ENCODE results near the gene CKAP4. TPM values are rescaled to one million over a fixed set of nuclear protein-coding genes. Genes with fewer than 3 reads are reported as not detected.

Gene CKAP4
- total and polyA plus RNA-seq, 9 of the 15 experiments (the other 6 are each of a cell fraction or from before 2014, with no cell fraction given) = 0.08 to 0.20 TPM; not detected in 7

DNA sequence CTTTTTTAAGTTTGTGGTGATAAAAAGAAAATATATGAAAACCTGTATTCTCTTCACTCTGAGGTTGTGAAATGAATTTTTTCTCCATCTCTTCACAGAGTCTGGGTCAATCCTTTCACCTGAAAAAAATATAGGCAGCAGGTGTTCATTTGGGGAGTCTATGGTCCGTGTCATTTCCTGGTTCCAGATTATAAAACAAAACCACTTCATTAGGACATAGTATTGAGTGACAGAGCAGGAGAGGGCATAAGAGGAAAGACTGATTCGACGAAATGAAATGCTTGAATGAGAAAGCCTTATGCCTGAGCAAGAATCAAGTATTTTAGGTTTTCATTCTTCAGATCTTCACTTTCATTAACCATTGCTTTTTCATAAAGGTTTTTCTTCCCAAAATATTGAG, 57.2 kb downstream of the CKAP4 start:
- Histone ChIP-seq H3K27ac (ENCODE audit: extremely low read depth, low read depth, low read length) (no peak overlapping the region), H3K36me3 (ENCODE audit: control insufficient read depth, insufficient read depth, low read length) (no peaks in the 10 kb centered on the region), H3K4me3 (no peak overlapping the region), H3K9me3 (replicated peaks; ENCODE audit: control insufficient read depth, insufficient read depth, low read depth, low read length) (no peaks in the 10 kb centered on the region), H3K27me3 (ENCODE audit: control insufficient read depth in 2 of 2, insufficient read depth in 2 of 2, low read length in 2 of 2) (peaks cover 0 to 8% of the 10 kb centered on the region in 2 experiments; a peak in 2 of 5 replicates), H3K9me1 (ENCODE audit: control insufficient read depth, insufficient read depth, low read length) (no peaks in the 10 kb centered on the region), H4K20me1 (replicated peaks; ENCODE audit: control insufficient read depth, insufficient read depth, low read length) (0 out of 2 replicates have a peak, but pooled peaks cover 3% of the 10 kb centered on the region), H2AFZ (ENCODE audit: low read depth, low read length) (no peak overlapping the region), H3K4me2 (ENCODE audit: insufficient read depth, low read length) (no peak overlapping the region), H3K9ac (ENCODE audit: insufficient read depth in 1 of 2, low read depth in 2 of 2, low read length in 2 of 2) (no peak overlapping the region), H3K4me1 (replicated peaks in 1 of 2; ENCODE audit: control insufficient read depth in 2 of 2, insufficient read depth in 2 of 2, low read length in 2 of 2) (no peaks in the 10 kb centered on the region; a peak in 1 of 5 replicates), H3K79me2 (ENCODE audit: control insufficient read depth, insufficient read depth, low read length) (no peaks in the 10 kb centered on the region)
- TF ChIP-seq, protein P1, sequence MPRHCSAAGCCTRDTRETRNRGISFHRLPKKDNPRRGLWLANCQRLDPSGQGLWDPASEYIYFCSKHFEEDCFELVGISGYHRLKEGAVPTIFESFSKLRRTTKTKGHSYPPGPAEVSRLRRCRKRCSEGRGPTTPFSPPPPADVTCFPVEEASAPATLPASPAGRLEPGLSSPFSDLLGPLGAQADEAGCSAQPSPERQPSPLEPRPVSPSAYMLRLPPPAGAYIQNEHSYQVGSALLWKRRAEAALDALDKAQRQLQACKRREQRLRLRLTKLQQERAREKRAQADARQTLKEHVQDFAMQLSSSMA (CRISPR knock-in tag; IDR thresholded peaks at IDR 0.05) = no peak
- TF ChIP-seq, protein P2, sequence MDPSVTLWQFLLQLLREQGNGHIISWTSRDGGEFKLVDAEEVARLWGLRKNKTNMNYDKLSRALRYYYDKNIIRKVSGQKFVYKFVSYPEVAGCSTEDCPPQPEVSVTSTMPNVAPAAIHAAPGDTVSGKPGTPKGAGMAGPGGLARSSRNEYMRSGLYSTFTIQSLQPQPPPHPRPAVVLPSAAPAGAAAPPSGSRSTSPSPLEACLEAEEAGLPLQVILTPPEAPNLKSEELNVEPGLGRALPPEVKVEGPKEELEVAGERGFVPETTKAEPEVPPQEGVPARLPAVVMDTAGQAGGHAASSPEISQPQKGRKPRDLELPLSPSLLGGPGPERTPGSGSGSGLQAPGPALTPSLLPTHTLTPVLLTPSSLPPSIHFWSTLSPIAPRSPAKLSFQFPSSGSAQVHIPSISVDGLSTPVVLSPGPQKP (CRISPR knock-in tag; IDR thresholded peaks at IDR 0.05) = no peak
- no peak for TF ChIP-seq SRSF3 (IDR thresholded peaks at IDR 0.05; ENCODE audit: insufficient read depth, low read length)
- TF ChIP-seq LARP7 (IDR thresholded peaks at IDR 0.05) = no peak
- TF ChIP-seq, protein P3, sequence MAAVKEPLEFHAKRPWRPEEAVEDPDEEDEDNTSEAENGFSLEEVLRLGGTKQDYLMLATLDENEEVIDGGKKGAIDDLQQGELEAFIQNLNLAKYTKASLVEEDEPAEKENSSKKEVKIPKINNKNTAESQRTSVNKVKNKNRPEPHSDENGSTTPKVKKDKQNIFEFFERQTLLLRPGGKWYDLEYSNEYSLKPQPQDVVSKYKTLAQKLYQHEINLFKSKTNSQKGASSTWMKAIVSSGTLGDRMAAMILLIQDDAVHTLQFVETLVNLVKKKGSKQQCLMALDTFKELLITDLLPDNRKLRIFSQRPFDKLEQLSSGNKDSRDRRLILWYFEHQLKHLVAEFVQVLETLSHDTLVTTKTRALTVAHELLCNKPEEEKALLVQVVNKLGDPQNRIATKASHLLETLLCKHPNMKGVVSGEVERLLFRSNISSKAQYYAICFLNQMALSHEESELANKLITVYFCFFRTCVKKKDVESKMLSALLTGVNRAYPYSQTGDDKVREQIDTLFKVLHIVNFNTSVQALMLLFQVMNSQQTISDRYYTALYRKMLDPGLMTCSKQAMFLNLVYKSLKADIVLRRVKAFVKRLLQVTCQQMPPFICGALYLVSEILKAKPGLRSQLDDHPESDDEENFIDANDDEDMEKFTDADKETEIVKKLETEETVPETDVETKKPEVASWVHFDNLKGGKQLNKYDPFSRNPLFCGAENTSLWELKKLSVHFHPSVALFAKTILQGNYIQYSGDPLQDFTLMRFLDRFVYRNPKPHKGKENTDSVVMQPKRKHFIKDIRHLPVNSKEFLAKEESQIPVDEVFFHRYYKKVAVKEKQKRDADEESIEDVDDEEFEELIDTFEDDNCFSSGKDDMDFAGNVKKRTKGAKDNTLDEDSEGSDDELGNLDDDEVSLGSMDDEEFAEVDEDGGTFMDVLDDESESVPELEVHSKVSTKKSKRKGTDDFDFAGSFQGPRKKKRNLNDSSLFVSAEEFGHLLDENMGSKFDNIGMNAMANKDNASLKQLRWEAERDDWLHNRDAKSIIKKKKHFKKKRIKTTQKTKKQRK (IDR thresholded peaks at IDR 0.05; ENCODE audit: borderline replicate concordance, low read depth, low read length) = no peak
- TF ChIP-seq OTX1 (CRISPR knock-in tag; IDR thresholded peaks at IDR 0.05) = no peak
- TF ChIP-seq, protein P4, sequence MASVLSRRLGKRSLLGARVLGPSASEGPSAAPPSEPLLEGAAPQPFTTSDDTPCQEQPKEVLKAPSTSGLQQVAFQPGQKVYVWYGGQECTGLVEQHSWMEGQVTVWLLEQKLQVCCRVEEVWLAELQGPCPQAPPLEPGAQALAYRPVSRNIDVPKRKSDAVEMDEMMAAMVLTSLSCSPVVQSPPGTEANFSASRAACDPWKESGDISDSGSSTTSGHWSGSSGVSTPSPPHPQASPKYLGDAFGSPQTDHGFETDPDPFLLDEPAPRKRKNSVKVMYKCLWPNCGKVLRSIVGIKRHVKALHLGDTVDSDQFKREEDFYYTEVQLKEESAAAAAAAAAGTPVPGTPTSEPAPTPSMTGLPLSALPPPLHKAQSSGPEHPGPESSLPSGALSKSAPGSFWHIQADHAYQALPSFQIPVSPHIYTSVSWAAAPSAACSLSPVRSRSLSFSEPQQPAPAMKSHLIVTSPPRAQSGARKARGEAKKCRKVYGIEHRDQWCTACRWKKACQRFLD (CRISPR knock-in tag; IDR thresholded peaks at IDR 0.05) = no peak
- DNase-seq (ENCODE audit: extremely low read depth in 1 of 4, low spot score in 3 of 4) = no peak
- POLR2A ChIA-PET = interaction anchor here (0.6 to 0.8 kb wide), 2 partner anchors 11 to 766 kb away, joined by 3 read pairs; no protein-coding TSS in a partner anchor
- intact Hi-C loops (cut with micrococcal nuclease) = no loop called here
- no peak for FAIRE-seq
- CTCF ChIA-PET (ENCODE audit: low intra/inter-chr PET ratio) = no interaction called here
- BruUV-seq (replicated peaks) = no TSS peak
- 0% methylated on average over 3 of the region's 3 CpGs for WGBS (ENCODE audit: insufficient coverage, low coverage, missing lambda C conversion rate)
- in situ Hi-C loops (cut with MboI) = no loop called here
- ATAC-seq = no peak

All from K562 (cell line).